GM12875 (cell line): ENCODE measurements around the gene SCAPER.

ENCODE experiments used
- H3K4me3 ChIP-seq: one replicate; pipeline ENCODE4 v1.5.1; 2011; ENCODE audit warnings: low read depth, low read length, control low read depth
- CTCF ChIP-seq: IDR thresholded peaks from 2 replicates; pipeline ENCODE4 v1.5.1; 2011; ENCODE audit warnings: low read depth, mild to moderate bottlenecking, control low read depth, inconsistent platforms, low read length, moderate library complexity, borderline replicate concordance; ENCODE audit not compliant: insufficient read depth

SCAPER gene

GRCh38 chr15:76565366-76565765, 339.8 kb downstream of the SCAPER start:
- no peak overlapping the region for H3K4me3 ChIP-seq
- TF ChIP-seq CTCF = no peak

GRCh38 chr15:76555247-76555646, 349.9 kb downstream of the SCAPER start:
- H3K4me3 ChIP-seq = no peak overlapping the region
- no peak for TF ChIP-seq CTCF

- no peak overlapping the region for H3K4me3 ChIP-seq
- no peak for TF ChIP-seq CTCF
These were observed 351.6 kb downstream of the SCAPER start for GRCh38 chr15:76553564-76553963.

GRCh38 chr15:76553102-76553501, 352.0 kb downstream of the SCAPER start:
- TF ChIP-seq CTCF = no peak

GRCh38 chr15:76546805-76547204, 358.3 kb downstream of the SCAPER start:
- no peak overlapping the region for H3K4me3 ChIP-seq
- no peak for TF ChIP-seq CTCF

More at GRCh38 chr15:76553102-76553501, 352.0 kb downstream of the SCAPER start:
- H3K4me3 ChIP-seq = no peak overlapping the region

GRCh38 chr15:76533995-76534394, 371.1 kb downstream of the SCAPER start:
- no peak for TF ChIP-seq CTCF
- no peak overlapping the region for H3K4me3 ChIP-seq

- TF ChIP-seq CTCF = no peak
- H3K4me3 ChIP-seq = no peak overlapping the region
These were observed 371.9 kb downstream of the SCAPER start for GRCh38 chr15:76533060-76533820.
